B cell (primary cell): ENCODE results near the gene IL17A. TPM values are rescaled to one million over a fixed set of nuclear protein-coding genes. Genes with fewer than 3 reads are reported as not detected.

ENCODE experiments used
- ATAC-seq: fragments of 200-7000 bp; cut with Tn5 transposase; one replicate; pipeline ENCODE4 v1.10.0; 2021; ENCODE audit warnings: low read depth, mild to moderate bottlenecking, moderate number of reproducible peaks, moderate library complexity
- CTCF ChIA-PET: fragments of 350-600 bp; sonication (Branson Sonifier 250); formaldehyde crosslinking; loops from one replicate; lab custom pipeline; 2021; ENCODE audit warnings: antibody characterized with exemption, inconsistent platforms; lab: Charles Lee
- POLR2A ChIA-PET: fragments of 350-600 bp; sonication (Branson Sonifier 250); formaldehyde crosslinking; loops from one replicate; lab custom pipeline; 2021; ENCODE audit warnings: antibody characterized with exemption; lab: Charles Lee
- DNase-seq: peaks from one replicate; pipeline ENCODE4 v3.0.0; 2013
- H2AFZ ChIP-seq: 2 replicates; pipeline ENCODE4 v1.6.1; 2012; ENCODE audit warnings: mild to moderate bottlenecking, low read depth, low read length; ENCODE audit not compliant: insufficient read depth, poor library complexity, severe bottlenecking
- H3K27ac ChIP-seq, 2 donors: 1 replicate in 1 of 2; 2 replicates in 1 of 2; pipeline ENCODE4 v1.5.1; 2012 to 2013; ENCODE audit warnings: low read length in 2 of 2, mild to moderate bottlenecking in 2 of 2, moderate library complexity in 1 of 2
- H3K27me3 ChIP-seq, 4 experiments: fragments of 200-600 bp in 1 of 4; sonication (generic) in 1 of 4; replicated peaks in 1 of 4; 1 replicate in 2 of 4; 2 replicates in 2 of 4; pipeline versions ENCODE4 v1.6.1 to v1.7.0; 2013 to 2016; ENCODE audit warnings: low read length in 3 of 4, mild to moderate bottlenecking in 2 of 4, mixed read lengths in 1 of 4, moderate library complexity in 1 of 4; ENCODE audit not compliant: insufficient read depth in 4 of 4, control insufficient read depth in 3 of 4; ENCODE audit errors: control extremely low read depth in 1 of 4
- H3K36me3 ChIP-seq, 2 experiments: replicated peaks in 1 of 2; 1 replicate in 1 of 2; 2 replicates in 1 of 2; pipeline versions ENCODE4 v1.6.1 to v1.7.1; 2013; ENCODE audit warnings: low read length in 1 of 2; ENCODE audit not compliant: insufficient read depth in 2 of 2, control insufficient read depth in 1 of 2; ENCODE audit errors: control extremely low read depth in 1 of 2, extremely low read depth in 1 of 2
- H3K4me1 ChIP-seq, 2 donors: fragments of 200-600 bp in 1 of 2; sonication (generic) in 1 of 2; 1 replicate in 1 of 2; 2 replicates in 1 of 2; pipeline versions ENCODE4 v1.5.1 to v1.6.1; 2013 to 2017; ENCODE audit warnings: low read length in 2 of 2; ENCODE audit not compliant: control insufficient read depth in 2 of 2, insufficient read depth in 2 of 2
- H3K4me2 ChIP-seq: replicated peaks from 2 replicates; pipeline ENCODE3; 2012; ENCODE audit warnings: mild to moderate bottlenecking, low read depth, low read length; ENCODE audit not compliant: poor library complexity, severe bottlenecking
- H3K4me3 ChIP-seq, 5 experiments: fragments of 200-600 bp in 1 of 5; sonication (generic) in 1 of 5; 1 replicate in 3 of 5; 2 replicates in 2 of 5; pipeline versions ENCODE4 v1.5.1 to v1.7.0; 2011 to 2016; ENCODE audit warnings: low read length in 4 of 5, mild to moderate bottlenecking in 4 of 5, low read depth in 2 of 5, control low read depth in 1 of 5, moderate library complexity in 1 of 5; ENCODE audit not compliant: insufficient read depth in 1 of 5; ENCODE audit errors: control extremely low read depth in 1 of 5, extremely low read depth in 1 of 5
- H3K79me2 ChIP-seq: fragments of 200-600 bp; sonication (generic); one replicate; pipeline ENCODE4 v1.6.0; 2016; ENCODE audit warnings: low read length; ENCODE audit not compliant: control insufficient read depth, insufficient read depth
- H3K9ac ChIP-seq: fragments of 200-600 bp; sonication (generic); 2 replicates; pipeline ENCODE4 v1.6.1; 2017; ENCODE audit warnings: mild to moderate bottlenecking, low read length, moderate library complexity
- H3K9me3 ChIP-seq, 3 donors: one replicate each; pipeline versions ENCODE4 v1.6.1 to v1.7.1; 2013; ENCODE audit warnings: low read length in 2 of 3; ENCODE audit not compliant: control insufficient read depth in 2 of 3, insufficient read depth in 1 of 3; ENCODE audit errors: control extremely low read depth in 1 of 3
- H4K20me1 ChIP-seq: 2 replicates; pipeline ENCODE4 v1.6.0; 2012; ENCODE audit warnings: mild to moderate bottlenecking, low read length; ENCODE audit not compliant: insufficient read depth, control insufficient read depth, poor library complexity, severe bottlenecking
- H3K27ac Mint-ChIP-seq: one replicate; pipeline ENCODE4 v1.8.0; 2021; ENCODE audit warnings: mixed read lengths
- H3K27me3 Mint-ChIP-seq: one replicate; pipeline ENCODE4 v1.8.0; 2021; ENCODE audit warnings: mixed read lengths
- H3K4me1 Mint-ChIP-seq: one replicate; pipeline ENCODE4 v1.8.0; 2021; ENCODE audit warnings: mixed read lengths
- H3K4me3 Mint-ChIP-seq: one replicate; pipeline ENCODE4 v1.8.0; 2021; ENCODE audit warnings: mixed read lengths
- H3K9me3 Mint-ChIP-seq: one replicate; pipeline ENCODE4 v1.8.0; 2022; ENCODE audit warnings: mixed read lengths; ENCODE audit not compliant: insufficient read depth
- EZH2 ChIP-seq: IDR thresholded peaks from 2 replicates; pipeline ENCODE4 v1.6.1; 2012; ENCODE audit warnings: borderline replicate concordance, low read depth, mild to moderate bottlenecking, moderate library complexity, low read length; ENCODE audit not compliant: insufficient read depth, poor library complexity, severe bottlenecking
- WGBS: methylation state at CpG from one replicate; pipeline ENCODE4 v1.1.5; 2013; ENCODE audit warnings: missing lambda C conversion rate; ENCODE audit not compliant: insufficient coverage; 5-methylcytosine and 5-hydroxymethylcytosine counted together
- intact Hi-C: fragments of 100-400 bp; cut with micrococcal nuclease; formaldehyde crosslinking; loops from one replicate; pipeline ENCODE4 v1.10.0; 2022
- polyA plus RNA-seq: library from polyadenylated mRNA; depleted of rRNA; stranded (reverse); fragments of >200 nt; gene quantifications from 2 replicates; pipeline ENCODE4 v1.2.3, GENCODE V29; 2012
- total RNA-seq, 2 donors: library from RNA; stranded (reverse); fragments of 120-200 nt in 1 of 2; gene quantifications; 1 replicate in 1 of 2; 2 replicates in 1 of 2; pipeline versions ENCODE4 v1.2.3 to v1.2.4, GENCODE V29; 2013 to 2022
- TF ChIP-seq, protein P1 (sequence below): fragments of 200-600 bp; IDR thresholded peaks from one replicate; pipeline ENCODE4 v1.8.0; 2022; ENCODE audit warnings: antibody characterized with exemption, mild to moderate bottlenecking

IL17A gene
- total and polyA plus RNA-seq, 2 donors (not counting 1 experiment from before 2014, with no cell fraction given), result not detected

GRCh38 chr6:52177961-52178360 is 8.2 kb upstream of the IL17A start:
- no peak overlapping the region for H3K4me2 ChIP-seq
- POLR2A ChIA-PET, result no interaction called here
- Mint-ChIP-seq H3K4me3 (no peak overlapping the region), H3K4me1 (peaks cover 4% of the 10 kb centered on the region), H3K9me3 (no peaks in the 10 kb centered on the region), H3K27ac (no peak overlapping the region), H3K27me3 (peaks cover 11% of the 10 kb centered on the region)
- no peak for ATAC-seq
- CTCF ChIA-PET, result no interaction called here
- no peak overlapping the region for H3K27ac ChIP-seq
- no peak for TF ChIP-seq EZH2
- TF ChIP-seq, protein P1, sequence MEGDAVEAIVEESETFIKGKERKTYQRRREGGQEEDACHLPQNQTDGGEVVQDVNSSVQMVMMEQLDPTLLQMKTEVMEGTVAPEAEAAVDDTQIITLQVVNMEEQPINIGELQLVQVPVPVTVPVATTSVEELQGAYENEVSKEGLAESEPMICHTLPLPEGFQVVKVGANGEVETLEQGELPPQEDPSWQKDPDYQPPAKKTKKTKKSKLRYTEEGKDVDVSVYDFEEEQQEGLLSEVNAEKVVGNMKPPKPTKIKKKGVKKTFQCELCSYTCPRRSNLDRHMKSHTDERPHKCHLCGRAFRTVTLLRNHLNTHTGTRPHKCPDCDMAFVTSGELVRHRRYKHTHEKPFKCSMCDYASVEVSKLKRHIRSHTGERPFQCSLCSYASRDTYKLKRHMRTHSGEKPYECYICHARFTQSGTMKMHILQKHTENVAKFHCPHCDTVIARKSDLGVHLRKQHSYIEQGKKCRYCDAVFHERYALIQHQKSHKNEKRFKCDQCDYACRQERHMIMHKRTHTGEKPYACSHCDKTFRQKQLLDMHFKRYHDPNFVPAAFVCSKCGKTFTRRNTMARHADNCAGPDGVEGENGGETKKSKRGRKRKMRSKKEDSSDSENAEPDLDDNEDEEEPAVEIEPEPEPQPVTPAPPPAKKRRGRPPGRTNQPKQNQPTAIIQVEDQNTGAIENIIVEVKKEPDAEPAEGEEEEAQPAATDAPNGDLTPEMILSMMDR, result no peak
- H4K20me1 ChIP-seq, result no peaks in the 10 kb centered on the region
- peaks cover 0 to 3% (median 0%) of the 10 kb centered on the region in 4 experiments for H3K27me3 ChIP-seq
- intact Hi-C loops, result no loop called here
- no peak for DNase-seq
- H3K79me2 ChIP-seq, result no peaks in the 10 kb centered on the region
- no peak overlapping the region for H2AFZ ChIP-seq
- no peaks in the 10 kb centered on the region for H3K36me3 ChIP-seq
- H3K4me1 ChIP-seq, result no peaks in the 10 kb centered on the region
- H3K4me3 ChIP-seq, result no peak overlapping the region
- H3K9ac ChIP-seq, result no peak overlapping the region
- no peaks in the 10 kb centered on the region for H3K9me3 ChIP-seq

DNA sequence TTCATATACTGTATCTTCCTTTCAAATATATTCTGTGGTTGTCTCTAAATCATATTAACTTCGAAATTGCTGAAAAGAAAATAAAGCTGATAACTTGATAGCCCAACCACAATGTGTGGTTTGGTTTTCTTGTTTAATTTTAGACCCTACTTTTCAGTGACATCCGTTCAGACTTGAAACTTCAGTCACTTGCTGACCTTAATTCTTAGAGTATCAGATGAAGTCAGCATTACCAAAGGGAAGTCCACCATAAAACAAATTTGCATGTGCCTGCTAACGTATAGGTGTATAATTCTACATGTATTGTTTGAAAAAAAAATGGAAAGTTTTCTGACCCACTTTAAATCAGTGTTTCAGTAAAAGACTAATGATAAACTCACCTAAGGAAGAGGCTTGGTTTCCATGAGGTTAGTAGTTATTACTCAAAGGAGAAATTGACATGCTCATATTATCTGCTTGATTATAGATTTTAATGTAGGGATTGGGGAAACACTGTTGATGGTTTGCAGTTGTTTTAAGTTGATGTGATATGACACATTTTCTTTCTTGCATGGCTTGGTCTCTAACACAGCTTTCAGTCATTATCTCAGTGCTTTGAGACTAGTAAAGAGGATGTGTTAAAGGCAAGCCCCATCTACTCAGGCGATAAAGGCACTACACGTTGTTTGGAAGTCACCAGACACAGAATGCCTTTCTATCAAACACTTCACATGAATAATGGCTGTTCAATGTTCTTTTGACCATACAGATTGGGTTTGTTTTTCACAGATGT is 5.2 kb upstream of the IL17A start:
- no peak overlapping the region for H3K4me3 ChIP-seq
- no peak overlapping the region for H3K9ac ChIP-seq
- ChIA-PET POLR2A (no interaction called here), CTCF (no interaction called here)
- no peaks in the 10 kb centered on the region for H3K9me3 ChIP-seq
- no peak overlapping the region for H3K27ac ChIP-seq
- H3K4me2 ChIP-seq, result no peak overlapping the region
- peaks cover 4% of the 10 kb centered on the region for H3K4me1 Mint-ChIP-seq
- peaks cover 25% of the 10 kb centered on the region for H3K27me3 Mint-ChIP-seq
- H3K27ac Mint-ChIP-seq, result no peak overlapping the region
- H3K4me1 ChIP-seq, result no peaks in the 10 kb centered on the region
- H4K20me1 ChIP-seq, result no peaks in the 10 kb centered on the region
- H2AFZ ChIP-seq, result no peak overlapping the region
- peaks cover 0 to 3% (median under 1%) of the 10 kb centered on the region in 4 experiments for H3K27me3 ChIP-seq
- ATAC-seq (no peak), DNase-seq (no peak)
- no peaks in the 10 kb centered on the region for H3K79me2 ChIP-seq
- no peak overlapping the region for H3K4me3 Mint-ChIP-seq
- TF ChIP-seq EZH2, result no peak
- TF ChIP-seq, protein P1, result no peak
- intact Hi-C loops, result no loop called here
- no peaks in the 10 kb centered on the region for H3K9me3 Mint-ChIP-seq
- H3K36me3 ChIP-seq, result no peaks in the 10 kb centered on the region
- WGBS, result no CpG with 5 or more reads among the region's 5 CpGs
